Measurements from ENCODE around the gene IPO9.
A peak's percentile ranks its signal among the peaks of the same experiment; 100 is the strongest.

IPO9 gene

GRCh38 chr1:201783572-201783971 lies 45.4 kb upstream of the IPO9 start:
- in situ Hi-C loops (cut with HindIII; ENCODE audit: low sequenced_read_pairs) = no loop called here
- H3K4me3 ChIP-seq (ENCODE audit: low read depth, low read length) = no peak overlapping the region
- TF ChIP-seq, protein P1, sequence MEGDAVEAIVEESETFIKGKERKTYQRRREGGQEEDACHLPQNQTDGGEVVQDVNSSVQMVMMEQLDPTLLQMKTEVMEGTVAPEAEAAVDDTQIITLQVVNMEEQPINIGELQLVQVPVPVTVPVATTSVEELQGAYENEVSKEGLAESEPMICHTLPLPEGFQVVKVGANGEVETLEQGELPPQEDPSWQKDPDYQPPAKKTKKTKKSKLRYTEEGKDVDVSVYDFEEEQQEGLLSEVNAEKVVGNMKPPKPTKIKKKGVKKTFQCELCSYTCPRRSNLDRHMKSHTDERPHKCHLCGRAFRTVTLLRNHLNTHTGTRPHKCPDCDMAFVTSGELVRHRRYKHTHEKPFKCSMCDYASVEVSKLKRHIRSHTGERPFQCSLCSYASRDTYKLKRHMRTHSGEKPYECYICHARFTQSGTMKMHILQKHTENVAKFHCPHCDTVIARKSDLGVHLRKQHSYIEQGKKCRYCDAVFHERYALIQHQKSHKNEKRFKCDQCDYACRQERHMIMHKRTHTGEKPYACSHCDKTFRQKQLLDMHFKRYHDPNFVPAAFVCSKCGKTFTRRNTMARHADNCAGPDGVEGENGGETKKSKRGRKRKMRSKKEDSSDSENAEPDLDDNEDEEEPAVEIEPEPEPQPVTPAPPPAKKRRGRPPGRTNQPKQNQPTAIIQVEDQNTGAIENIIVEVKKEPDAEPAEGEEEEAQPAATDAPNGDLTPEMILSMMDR (IDR thresholded peaks at IDR 0.05; ENCODE audit: low read depth, low read length) = peak; percentile 18
- no peak for DNase-seq (ENCODE audit: low read depth, low spot score)

- no peak overlapping the region for H3K4me3 ChIP-seq (ENCODE audit: low read depth, low read length)
- no peak for DNase-seq (ENCODE audit: low read depth, low spot score)
- in situ Hi-C loops (cut with HindIII; ENCODE audit: low sequenced_read_pairs) = no loop called here
- TF ChIP-seq, protein P1 (IDR thresholded peaks at IDR 0.05; ENCODE audit: low read depth, low read length) = no peak
Observed at GRCh38 chr1:201785291-201785690, 43.7 kb upstream of the IPO9 start.

- in situ Hi-C loops (cut with HindIII; ENCODE audit: low sequenced_read_pairs) = no loop called here
- TF ChIP-seq, protein P1 (IDR thresholded peaks at IDR 0.05; ENCODE audit: low read depth, low read length) = no peak
- H3K4me3 ChIP-seq (ENCODE audit: low read depth, low read length) = no peak overlapping the region
- DNase-seq (ENCODE audit: low read depth, low spot score) = no peak
Observed at GRCh38 chr1:201786824-201787223, 42.1 kb upstream of the IPO9 start.

DNA sequence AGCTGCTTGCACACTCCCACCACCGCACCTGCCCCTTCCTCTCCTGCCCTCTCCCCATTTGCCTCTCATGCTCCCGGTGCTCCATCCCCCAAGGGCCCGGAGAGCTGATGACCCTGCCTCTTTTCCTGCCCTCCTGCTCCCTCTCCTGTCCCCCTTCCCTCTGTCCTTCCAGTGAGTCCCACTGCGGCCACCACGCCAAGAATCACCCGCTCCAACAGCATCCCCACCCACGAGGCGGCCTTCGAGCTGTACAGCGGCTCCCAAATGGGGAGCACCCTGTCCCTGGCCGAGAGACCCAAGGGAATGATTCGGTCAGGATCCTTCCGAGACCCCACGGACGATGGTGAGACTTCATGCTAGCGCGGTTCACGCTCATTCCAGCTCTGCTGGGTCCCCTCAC lies 40.7 kb upstream of the IPO9 start:
- TF ChIP-seq, protein P1 (IDR thresholded peaks at IDR 0.05; ENCODE audit: low read depth, low read length) = no peak
- in situ Hi-C loops (cut with HindIII; ENCODE audit: low sequenced_read_pairs) = no loop called here

GRCh38 chr1:201789245-201789644 lies 39.7 kb upstream of the IPO9 start:
- no peak overlapping the region for H3K4me3 ChIP-seq (ENCODE audit: low read depth, low read length)
- no peak for DNase-seq (ENCODE audit: low read depth, low spot score)
- in situ Hi-C loops (cut with HindIII; ENCODE audit: low sequenced_read_pairs) = no loop called here
- TF ChIP-seq, protein P1 (IDR thresholded peaks at IDR 0.05; ENCODE audit: low read depth, low read length) = no peak

More for the DNA sequence above, 40.7 kb upstream of the IPO9 start:
- no peak overlapping the region for H3K4me3 ChIP-seq (ENCODE audit: low read depth, low read length)
- no peak for DNase-seq (ENCODE audit: low read depth, low spot score)

- TF ChIP-seq, protein P1 (IDR thresholded peaks at IDR 0.05; ENCODE audit: low read depth, low read length) = no peak
- in situ Hi-C loops (cut with HindIII; ENCODE audit: low sequenced_read_pairs) = no loop called here
- no peak overlapping the region for H3K4me3 ChIP-seq (ENCODE audit: low read depth, low read length)
- DNase-seq (ENCODE audit: low read depth, low spot score) = peak; percentile 61
Observed at GRCh38 chr1:201790261-201790660, 38.7 kb upstream of the IPO9 start.

Data from astrocyte of the spinal cord (primary cell).